Sigmoid colon (tissue), 4 donors: ENCODE data around the gene CEMIP.

Source experiments
- POLR2A ChIP-seq, 2 donors: fragments of 450-650 bp; IDR thresholded peaks; one replicate each; pipeline ENCODE4 v1.6.1; 2016; ENCODE audit warnings: antibody characterized with exemption in 2 of 2, mild to moderate bottlenecking in 2 of 2, moderate library complexity in 2 of 2
- POLR2AphosphoS5 ChIP-seq, 4 donors: sonication (generic); formaldehyde crosslinking; IDR thresholded peaks; one replicate each; pipeline ENCODE4 v1.6.1; 2017; ENCODE audit warnings: antibody characterized with exemption in 4 of 4
- TF ChIP-seq, protein P1 (sequence below), 4 experiments: fragments of 450-650 bp in 3 of 4; fragments of 200-600 bp in 1 of 4; IDR thresholded peaks; one replicate each; pipeline ENCODE4 v1.5.1; 2016 to 2019; ENCODE audit warnings: antibody characterized with exemption in 4 of 4, mild to moderate bottlenecking in 3 of 4, moderate library complexity in 2 of 4

DNA sequence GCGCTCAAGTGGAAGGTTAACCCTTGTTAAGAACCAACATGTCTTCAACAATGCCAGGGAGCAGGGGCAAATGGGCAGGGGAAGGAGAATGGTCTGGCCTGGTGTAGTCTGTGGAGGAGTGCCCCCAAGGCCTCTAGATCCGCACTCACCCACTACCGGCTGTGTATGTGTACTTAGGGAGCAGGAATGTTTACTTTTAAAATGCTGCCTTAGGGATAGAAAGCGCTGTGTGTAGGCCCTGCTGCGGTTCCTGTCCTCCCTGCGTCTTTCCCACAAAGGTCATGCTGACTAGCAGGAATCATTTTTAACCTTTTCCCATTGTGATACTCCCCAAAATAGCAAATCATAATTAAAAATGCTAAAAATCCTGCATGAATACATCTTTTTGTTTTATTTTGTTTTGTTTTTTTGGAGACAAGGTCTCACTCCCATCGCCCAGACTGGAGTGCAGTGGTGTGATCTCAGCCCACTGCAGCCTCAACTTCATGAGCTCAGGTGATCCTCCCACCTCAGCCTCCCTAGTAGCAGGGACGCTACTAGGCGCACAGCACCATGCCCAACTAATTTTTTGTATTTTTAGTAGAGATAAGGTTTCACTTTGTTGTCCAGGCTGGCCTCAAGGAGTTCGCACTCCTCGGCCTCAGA, 35.9 kb upstream of the CEMIP start:
- TF ChIP-seq, protein P1, sequence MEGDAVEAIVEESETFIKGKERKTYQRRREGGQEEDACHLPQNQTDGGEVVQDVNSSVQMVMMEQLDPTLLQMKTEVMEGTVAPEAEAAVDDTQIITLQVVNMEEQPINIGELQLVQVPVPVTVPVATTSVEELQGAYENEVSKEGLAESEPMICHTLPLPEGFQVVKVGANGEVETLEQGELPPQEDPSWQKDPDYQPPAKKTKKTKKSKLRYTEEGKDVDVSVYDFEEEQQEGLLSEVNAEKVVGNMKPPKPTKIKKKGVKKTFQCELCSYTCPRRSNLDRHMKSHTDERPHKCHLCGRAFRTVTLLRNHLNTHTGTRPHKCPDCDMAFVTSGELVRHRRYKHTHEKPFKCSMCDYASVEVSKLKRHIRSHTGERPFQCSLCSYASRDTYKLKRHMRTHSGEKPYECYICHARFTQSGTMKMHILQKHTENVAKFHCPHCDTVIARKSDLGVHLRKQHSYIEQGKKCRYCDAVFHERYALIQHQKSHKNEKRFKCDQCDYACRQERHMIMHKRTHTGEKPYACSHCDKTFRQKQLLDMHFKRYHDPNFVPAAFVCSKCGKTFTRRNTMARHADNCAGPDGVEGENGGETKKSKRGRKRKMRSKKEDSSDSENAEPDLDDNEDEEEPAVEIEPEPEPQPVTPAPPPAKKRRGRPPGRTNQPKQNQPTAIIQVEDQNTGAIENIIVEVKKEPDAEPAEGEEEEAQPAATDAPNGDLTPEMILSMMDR (IDR thresholded peaks at IDR 0.05), result no peak
- TF ChIP-seq POLR2A (IDR thresholded peaks at IDR 0.05) (no peak), POLR2AphosphoS5 (IDR thresholded peaks at IDR 0.05) (no peak)
